ENCODE data around the gene CPZ. TPM values are rescaled to one million over a fixed set of nuclear protein-coding genes. Genes with fewer than 3 reads are reported as not detected.

The CPZ gene
- total RNA-seq, 6 experiments from 2014 or later, result 0.24 to 0.80 (median 0.74) TPM; not detected in 1

DNA sequence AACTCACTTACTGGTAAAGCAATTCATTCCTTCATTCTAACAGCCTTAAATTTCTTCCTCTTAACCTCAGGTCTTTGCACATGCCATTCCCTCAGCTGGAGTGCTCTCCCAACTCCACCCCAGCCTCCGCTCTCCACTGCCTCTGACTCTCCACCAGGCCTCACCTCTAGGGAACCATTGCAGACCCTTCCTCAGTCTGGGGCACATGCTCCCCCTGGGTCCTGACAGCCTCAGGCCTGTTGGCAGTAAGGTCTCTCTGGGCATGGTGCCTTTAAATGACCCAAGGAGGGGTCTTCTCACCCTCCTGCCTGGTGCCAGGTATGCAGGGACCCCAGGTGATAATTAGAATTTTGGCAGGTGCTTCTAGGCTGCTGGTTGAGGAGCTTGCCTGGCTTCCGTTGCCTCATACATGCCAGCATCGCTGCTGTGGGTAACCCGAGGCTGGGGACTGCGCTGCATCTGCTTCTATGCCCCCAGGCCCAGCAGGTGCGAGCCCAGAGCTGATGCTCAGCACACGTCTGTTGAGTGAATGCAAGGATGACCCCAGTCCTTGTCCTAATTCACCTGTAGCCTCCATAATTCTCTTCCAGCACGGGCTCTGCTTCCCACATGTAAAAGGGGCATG is 39.9 kb upstream of the CPZ start:
- no peaks in the 10 kb centered on the region for H3K27me3 ChIP-seq
- ATAC-seq (no peak), DNase-seq (no peak)
- no peaks in the 10 kb centered on the region for H3K36me3 ChIP-seq
- intact Hi-C loops (cut with DNase I), result no loop called here
- no peaks in the 10 kb centered on the region for H3K9me3 ChIP-seq
- no peak overlapping the region for H3K27ac ChIP-seq
- no peak for TF ChIP-seq POLR2A (IDR thresholded peaks at IDR 0.05)
- TF ChIP-seq, protein P1, sequence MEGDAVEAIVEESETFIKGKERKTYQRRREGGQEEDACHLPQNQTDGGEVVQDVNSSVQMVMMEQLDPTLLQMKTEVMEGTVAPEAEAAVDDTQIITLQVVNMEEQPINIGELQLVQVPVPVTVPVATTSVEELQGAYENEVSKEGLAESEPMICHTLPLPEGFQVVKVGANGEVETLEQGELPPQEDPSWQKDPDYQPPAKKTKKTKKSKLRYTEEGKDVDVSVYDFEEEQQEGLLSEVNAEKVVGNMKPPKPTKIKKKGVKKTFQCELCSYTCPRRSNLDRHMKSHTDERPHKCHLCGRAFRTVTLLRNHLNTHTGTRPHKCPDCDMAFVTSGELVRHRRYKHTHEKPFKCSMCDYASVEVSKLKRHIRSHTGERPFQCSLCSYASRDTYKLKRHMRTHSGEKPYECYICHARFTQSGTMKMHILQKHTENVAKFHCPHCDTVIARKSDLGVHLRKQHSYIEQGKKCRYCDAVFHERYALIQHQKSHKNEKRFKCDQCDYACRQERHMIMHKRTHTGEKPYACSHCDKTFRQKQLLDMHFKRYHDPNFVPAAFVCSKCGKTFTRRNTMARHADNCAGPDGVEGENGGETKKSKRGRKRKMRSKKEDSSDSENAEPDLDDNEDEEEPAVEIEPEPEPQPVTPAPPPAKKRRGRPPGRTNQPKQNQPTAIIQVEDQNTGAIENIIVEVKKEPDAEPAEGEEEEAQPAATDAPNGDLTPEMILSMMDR (IDR thresholded peaks at IDR 0.05), result no peak
- H3K4me3 ChIP-seq, result no peak overlapping the region
- 79% methylated on average over 2 of the region's 8 CpGs for WGBS (ENCODE audit: insufficient coverage, low coverage, low lambda C conversion rate, missing lambda C conversion rate)
- H3K4me1 ChIP-seq, result no peaks in the 10 kb centered on the region

GRCh38 chr4:8553216-8553615 is 39.3 kb upstream of the CPZ start:
- Histone ChIP-seq H3K4me1 (no peaks in the 10 kb centered on the region), H3K9me3 (no peaks in the 10 kb centered on the region), H3K27ac (no peak overlapping the region), H3K4me3 (no peak overlapping the region), H3K36me3 (no peaks in the 10 kb centered on the region), H3K27me3 (no peaks in the 10 kb centered on the region)
- intact Hi-C loops (cut with DNase I), result no loop called here
- DNase-seq (no peak), ATAC-seq (no peak)
- TF ChIP-seq, protein P1 (IDR thresholded peaks at IDR 0.05), result no peak
- TF ChIP-seq POLR2A (IDR thresholded peaks at IDR 0.05), result no peak
- WGBS (ENCODE audit: insufficient coverage, low coverage, low lambda C conversion rate, missing lambda C conversion rate), result no CpG with 5 or more reads among the region's 8 CpGs

DNA sequence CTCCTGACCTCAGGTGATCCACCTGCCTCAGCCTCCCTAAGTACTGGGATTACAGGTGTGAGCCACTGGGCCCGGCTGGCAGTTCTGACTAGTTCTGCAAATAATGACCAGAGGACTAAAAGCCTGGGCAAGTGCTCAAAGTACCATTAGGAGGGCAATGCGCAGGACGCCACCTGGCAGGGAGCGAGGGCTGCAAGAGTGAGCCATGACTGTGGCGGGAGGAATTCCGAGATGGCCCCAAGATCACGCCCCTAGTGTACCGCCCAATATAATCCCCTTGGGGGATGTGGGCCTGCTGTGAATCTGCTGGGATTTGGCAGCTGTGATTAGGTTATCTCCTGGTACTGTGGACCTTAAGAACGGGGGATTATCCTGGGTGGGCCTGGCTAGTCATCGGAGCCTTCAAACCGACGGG is 38.6 kb upstream of the CPZ start:
- H3K4me1 ChIP-seq, result no peaks in the 10 kb centered on the region
- H3K27ac ChIP-seq, result no peak overlapping the region
- no peak for ATAC-seq
- no peak for TF ChIP-seq POLR2A (IDR thresholded peaks at IDR 0.05)
- TF ChIP-seq, protein P1 (IDR thresholded peaks at IDR 0.05), result no peak
- DNase-seq, result no peak
- no peak overlapping the region for H3K4me3 ChIP-seq
- intact Hi-C loops (cut with DNase I), result no loop called here
- no CpG with 5 or more reads among the region's 12 CpGs for WGBS (ENCODE audit: insufficient coverage, low coverage, low lambda C conversion rate, missing lambda C conversion rate)
- H3K27me3 ChIP-seq, result no peaks in the 10 kb centered on the region
- H3K36me3 ChIP-seq, result no peaks in the 10 kb centered on the region
- no peaks in the 10 kb centered on the region for H3K9me3 ChIP-seq

GRCh38 chr4:8554555-8555100 is 37.9 kb upstream of the CPZ start:
- intact Hi-C loops (cut with DNase I), result no loop called here
- 66% methylated on average over 9 of the region's 17 CpGs for WGBS (ENCODE audit: insufficient coverage, low coverage, low lambda C conversion rate, missing lambda C conversion rate)
- Histone ChIP-seq H3K27me3 (no peaks in the 10 kb centered on the region), H3K4me3 (no peak overlapping the region), H3K9me3 (no peaks in the 10 kb centered on the region), H3K36me3 (no peaks in the 10 kb centered on the region), H3K27ac (no peak overlapping the region), H3K4me1 (no peaks in the 10 kb centered on the region)
- ATAC-seq, result no peak
- TF ChIP-seq, protein P1 (IDR thresholded peaks at IDR 0.05), result no peak
- TF ChIP-seq POLR2A (IDR thresholded peaks at IDR 0.05), result no peak
- DNase-seq, result no peak
